ENCODE results near the gene PHF21B. TPM values are rescaled to one million over a fixed set of nuclear protein-coding genes. Genes with fewer than 3 reads are reported as not detected.

PHF21B gene
- total RNA-seq, 4 donors from 2014 or later: 0.50 to 9.4 (median 1.8) TPM; not detected in 1

DNA sequence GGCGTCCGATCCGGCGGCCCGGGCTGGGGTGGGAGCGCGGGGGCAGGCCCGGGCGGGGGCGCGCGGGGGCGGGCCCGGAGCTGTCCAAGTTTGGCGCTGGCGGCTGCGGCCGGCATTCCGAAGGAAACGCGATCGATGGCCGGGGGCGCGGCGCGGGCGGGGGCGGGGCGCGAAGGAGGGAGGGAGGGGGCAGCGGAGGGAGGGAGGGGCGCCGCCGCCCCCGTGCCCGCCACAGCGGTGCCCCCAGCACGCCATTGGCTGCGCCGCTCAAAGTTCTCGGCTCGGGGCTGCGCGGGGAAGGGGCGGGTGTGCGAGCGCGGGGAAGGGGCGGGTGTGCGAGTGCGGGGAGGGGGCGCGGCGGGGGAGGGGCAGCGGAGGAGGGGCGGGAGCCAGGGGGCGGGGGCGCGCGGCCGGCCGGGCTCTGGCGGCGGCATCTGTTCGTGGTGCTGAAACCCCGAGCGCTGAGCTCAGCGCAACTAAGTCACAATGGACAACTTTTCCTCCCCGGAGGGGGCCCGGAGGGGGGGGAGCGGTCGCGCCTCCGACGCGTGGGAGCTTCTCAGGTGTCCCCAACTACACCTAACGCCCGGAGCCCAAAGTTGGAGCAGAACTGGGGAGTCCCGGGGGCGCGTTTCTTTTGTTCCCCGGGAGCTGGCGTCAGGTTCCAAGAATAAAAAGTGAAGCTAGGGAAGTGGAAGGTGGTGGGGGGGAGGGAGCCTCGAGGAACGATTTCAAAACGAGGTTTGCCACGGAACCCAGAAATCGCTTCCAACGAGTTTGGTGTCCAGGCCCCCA, 2.2 kb downstream of the PHF21B start:
- intact Hi-C loops (cut with DNase I): loop anchor here (5.0 kb wide), 1 partner anchor 155 kb away; the partner anchor contains the start of gene NUP50
- H3K27ac ChIP-seq (replicated peaks in 1 of 4): peak overlapping the region; percentile 57 to 89 (median 82)
- DNase-seq (ENCODE audit: extremely low spot score): no peak
- WGBS: 0% methylated on average over 21 of the region's 90 CpGs
- no peaks in the 10 kb centered on the region for H3K36me3 ChIP-seq
- no peaks in the 10 kb centered on the region for H3K9me3 ChIP-seq
- H3K4me1 ChIP-seq: peaks cover 19 to 55% (median 50%) of the 10 kb centered on the region in 4 donors
- H3K27me3 ChIP-seq: peaks cover 0 to 81% (median 26%) of the 10 kb centered on the region in 4 donors
- TF ChIP-seq, protein P1, sequence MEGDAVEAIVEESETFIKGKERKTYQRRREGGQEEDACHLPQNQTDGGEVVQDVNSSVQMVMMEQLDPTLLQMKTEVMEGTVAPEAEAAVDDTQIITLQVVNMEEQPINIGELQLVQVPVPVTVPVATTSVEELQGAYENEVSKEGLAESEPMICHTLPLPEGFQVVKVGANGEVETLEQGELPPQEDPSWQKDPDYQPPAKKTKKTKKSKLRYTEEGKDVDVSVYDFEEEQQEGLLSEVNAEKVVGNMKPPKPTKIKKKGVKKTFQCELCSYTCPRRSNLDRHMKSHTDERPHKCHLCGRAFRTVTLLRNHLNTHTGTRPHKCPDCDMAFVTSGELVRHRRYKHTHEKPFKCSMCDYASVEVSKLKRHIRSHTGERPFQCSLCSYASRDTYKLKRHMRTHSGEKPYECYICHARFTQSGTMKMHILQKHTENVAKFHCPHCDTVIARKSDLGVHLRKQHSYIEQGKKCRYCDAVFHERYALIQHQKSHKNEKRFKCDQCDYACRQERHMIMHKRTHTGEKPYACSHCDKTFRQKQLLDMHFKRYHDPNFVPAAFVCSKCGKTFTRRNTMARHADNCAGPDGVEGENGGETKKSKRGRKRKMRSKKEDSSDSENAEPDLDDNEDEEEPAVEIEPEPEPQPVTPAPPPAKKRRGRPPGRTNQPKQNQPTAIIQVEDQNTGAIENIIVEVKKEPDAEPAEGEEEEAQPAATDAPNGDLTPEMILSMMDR (IDR thresholded peaks at IDR 0.05): no peak
- TF ChIP-seq EP300 (IDR thresholded peaks at IDR 0.05) (no peak), POLR2AphosphoS5 (IDR thresholded peaks at IDR 0.05) (no peak), POLR2A (IDR thresholded peaks at IDR 0.05; ENCODE audit: low read depth) (no peak)
- peak overlapping the region; percentile 55 to 80 (median 66) for H3K4me3 ChIP-seq

- WGBS: 0% methylated on average over 14 of the region's 44 CpGs
- Histone ChIP-seq H3K9me3 (no peaks in the 10 kb centered on the region), H3K4me3 (peak overlapping the region; percentile 55 to 80 (median 66)), H3K27ac (replicated peaks in 1 of 4) (peak overlapping the region; percentile 57 to 89 (median 82)), H3K27me3 (peaks cover 0 to 79% (median 23%) of the 10 kb centered on the region in 4 donors), H3K4me1 (peaks cover 19 to 55% (median 50%) of the 10 kb centered on the region in 4 donors), H3K36me3 (no peaks in the 10 kb centered on the region)
- intact Hi-C loops (cut with DNase I): loop anchor here (5.0 kb wide), 1 partner anchor 155 kb away; the partner anchor contains the start of gene NUP50
- no peak for TF ChIP-seq POLR2A (IDR thresholded peaks at IDR 0.05; ENCODE audit: low read depth)
- TF ChIP-seq POLR2AphosphoS5 (IDR thresholded peaks at IDR 0.05): peak in 1 of 2 donors; percentile 44
- TF ChIP-seq EP300 (IDR thresholded peaks at IDR 0.05): no peak
- TF ChIP-seq, protein P1 (IDR thresholded peaks at IDR 0.05): no peak
- DNase-seq (ENCODE audit: extremely low spot score): no peak
These were observed 2.8 kb downstream of the PHF21B start for GRCh38 chr22:45006964-45007390.

DNA sequence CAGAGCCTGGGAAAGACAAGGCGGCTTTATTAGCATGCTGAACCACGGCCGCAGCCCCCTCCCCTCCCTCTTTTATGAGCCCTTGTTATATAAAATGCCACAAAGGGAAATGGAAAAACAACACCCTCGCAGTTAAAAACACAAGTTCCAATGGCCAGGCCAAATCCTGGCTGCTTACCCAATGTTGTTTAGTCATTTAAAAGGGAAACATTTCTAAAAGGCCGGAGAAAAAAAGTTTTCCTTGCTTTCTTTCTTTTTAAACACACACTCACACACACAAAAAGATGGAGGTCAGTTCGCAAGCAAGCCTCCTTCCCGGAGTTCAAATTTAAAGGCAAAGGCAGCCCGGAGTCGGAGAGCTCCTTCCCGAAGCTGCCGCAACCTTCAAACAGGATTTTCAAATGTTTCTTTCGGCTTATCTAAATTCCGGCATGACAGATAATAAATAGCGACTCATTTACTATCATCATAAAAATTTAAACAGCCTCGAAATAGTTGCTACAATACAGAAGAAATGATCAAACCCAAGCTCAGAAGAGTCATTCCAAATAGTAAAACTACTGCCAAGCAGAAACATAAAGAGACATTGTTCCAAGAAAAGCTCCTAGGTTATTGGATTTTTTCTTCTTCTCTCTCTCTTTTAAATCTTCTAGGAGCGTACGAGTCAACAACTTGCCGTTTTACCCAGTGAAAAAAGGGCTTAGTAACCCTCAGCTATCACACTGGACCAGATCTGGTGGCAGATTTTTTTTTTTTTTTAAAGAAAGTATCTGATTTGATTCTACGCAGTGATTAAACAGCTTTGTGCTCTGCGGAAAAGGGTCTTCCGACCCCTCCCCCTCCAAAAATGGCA, 3.5 kb downstream of the PHF21B start:
- DNase-seq (ENCODE audit: extremely low spot score): no peak
- TF ChIP-seq POLR2A (IDR thresholded peaks at IDR 0.05; ENCODE audit: low read depth): no peak
- TF ChIP-seq, protein P1 (IDR thresholded peaks at IDR 0.05): no peak
- TF ChIP-seq EP300 (IDR thresholded peaks at IDR 0.05): no peak
- no peak for TF ChIP-seq POLR2AphosphoS5 (IDR thresholded peaks at IDR 0.05)
- Histone ChIP-seq H3K36me3 (no peaks in the 10 kb centered on the region), H3K9me3 (no peaks in the 10 kb centered on the region), H3K4me1 (peaks cover 19 to 55% (median 50%) of the 10 kb centered on the region in 4 donors), H3K27me3 (peaks cover 0 to 73% (median 19%) of the 10 kb centered on the region in 4 donors), H3K27ac (replicated peaks in 1 of 4) (peak overlapping the region; percentile 57 to 89 (median 82)), H3K4me3 (peak overlapping the region; percentile 55 to 80 (median 66))
- WGBS: 8% methylated on average over 21 of the region's 21 CpGs
- intact Hi-C loops (cut with DNase I): loop anchor here (5.0 kb wide), 1 partner anchor 156 kb away; the partner anchor contains the start of gene NUP50

GRCh38 chr22:45001653-45002052, 8.2 kb downstream of the PHF21B start:
- H3K36me3 ChIP-seq: no peaks in the 10 kb centered on the region
- H3K27ac ChIP-seq (replicated peaks in 1 of 4): no peak overlapping the region
- no peaks in the 10 kb centered on the region for H3K9me3 ChIP-seq
- H3K4me3 ChIP-seq: no peak overlapping the region
- peaks cover 0 to 30% (median under 1%) of the 10 kb centered on the region in 4 donors for H3K27me3 ChIP-seq
- 90% methylated on average over 15 of the region's 15 CpGs for whole genome bisulfite sequencing
- no peak for TF ChIP-seq EP300 (IDR thresholded peaks at IDR 0.05)
- TF ChIP-seq, protein P1 (IDR thresholded peaks at IDR 0.05): no peak
- no peak for TF ChIP-seq POLR2A (IDR thresholded peaks at IDR 0.05; ENCODE audit: low read depth)
- no peak for TF ChIP-seq POLR2AphosphoS5 (IDR thresholded peaks at IDR 0.05)
- peaks cover 2 to 13% (median 9%) of the 10 kb centered on the region in 4 donors for H3K4me1 ChIP-seq
- intact Hi-C loops (cut with DNase I): no loop called here
- DNase-seq (ENCODE audit: extremely low spot score): no peak

Data from esophagus muscularis mucosa (tissue), 4 donors.